Peyer's patch (tissue), 4 donors: ENCODE results near the gene RTCA.

Source experiments
- POLR2A ChIP-seq, 2 donors: fragments of 450-650 bp; IDR thresholded peaks; one replicate each; pipeline ENCODE4 v1.5.1; 2017; ENCODE audit warnings: antibody characterized with exemption in 2 of 2, mild to moderate bottlenecking in 2 of 2, moderate library complexity in 2 of 2
- TF ChIP-seq, protein P1 (sequence below), 6 experiments: fragments of 450-650 bp in 4 of 6; fragments of 200-600 bp in 2 of 6; sonication (generic) in 1 of 6; IDR thresholded peaks; one replicate each; pipeline ENCODE4 v1.5.1; 2017 to 2019; ENCODE audit warnings: antibody characterized with exemption in 6 of 6, mild to moderate bottlenecking in 3 of 6, moderate library complexity in 1 of 6

DNA sequence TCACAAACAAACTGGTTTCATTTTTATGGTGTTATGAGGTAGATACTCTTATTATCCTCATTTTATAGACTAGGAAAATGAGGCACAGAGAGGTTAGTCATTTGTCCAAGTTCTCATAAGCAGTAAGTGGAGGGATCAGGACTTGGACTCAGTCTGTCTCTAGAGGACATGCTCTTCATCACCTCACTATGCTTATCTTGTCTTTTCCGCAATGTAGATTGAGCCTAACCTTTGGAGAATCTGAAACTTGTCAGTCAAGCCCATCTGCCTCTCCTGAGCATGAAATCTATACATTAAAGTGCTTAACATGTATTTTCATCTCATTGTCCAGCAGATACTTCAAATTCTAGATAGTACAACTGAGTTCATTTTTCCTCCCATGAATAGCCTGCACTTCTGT lies 74.5 kb downstream of the RTCA start:
- TF ChIP-seq, protein P1, sequence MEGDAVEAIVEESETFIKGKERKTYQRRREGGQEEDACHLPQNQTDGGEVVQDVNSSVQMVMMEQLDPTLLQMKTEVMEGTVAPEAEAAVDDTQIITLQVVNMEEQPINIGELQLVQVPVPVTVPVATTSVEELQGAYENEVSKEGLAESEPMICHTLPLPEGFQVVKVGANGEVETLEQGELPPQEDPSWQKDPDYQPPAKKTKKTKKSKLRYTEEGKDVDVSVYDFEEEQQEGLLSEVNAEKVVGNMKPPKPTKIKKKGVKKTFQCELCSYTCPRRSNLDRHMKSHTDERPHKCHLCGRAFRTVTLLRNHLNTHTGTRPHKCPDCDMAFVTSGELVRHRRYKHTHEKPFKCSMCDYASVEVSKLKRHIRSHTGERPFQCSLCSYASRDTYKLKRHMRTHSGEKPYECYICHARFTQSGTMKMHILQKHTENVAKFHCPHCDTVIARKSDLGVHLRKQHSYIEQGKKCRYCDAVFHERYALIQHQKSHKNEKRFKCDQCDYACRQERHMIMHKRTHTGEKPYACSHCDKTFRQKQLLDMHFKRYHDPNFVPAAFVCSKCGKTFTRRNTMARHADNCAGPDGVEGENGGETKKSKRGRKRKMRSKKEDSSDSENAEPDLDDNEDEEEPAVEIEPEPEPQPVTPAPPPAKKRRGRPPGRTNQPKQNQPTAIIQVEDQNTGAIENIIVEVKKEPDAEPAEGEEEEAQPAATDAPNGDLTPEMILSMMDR (IDR thresholded peaks at IDR 0.05), result no peak
- no peak for TF ChIP-seq POLR2A (IDR thresholded peaks at IDR 0.05)
